Upper lobe of left lung (tissue), 4 donors: ENCODE results near the gene ACTRT2.

Experiments used
- EP300 ChIP-seq, 4 donors: sonication (generic); formaldehyde crosslinking; IDR thresholded peaks; one replicate each; pipeline ENCODE4 v1.5.1; 2017; ENCODE audit warnings: antibody characterized with exemption in 4 of 4, control low read depth in 2 of 4
- POLR2A ChIP-seq, 4 donors: fragments of 450-650 bp; IDR thresholded peaks; one replicate each; pipeline ENCODE4 v1.5.1; 2016 to 2017; ENCODE audit warnings: antibody characterized with exemption in 4 of 4, mild to moderate bottlenecking in 2 of 4
- POLR2AphosphoS5 ChIP-seq, 2 donors: sonication (generic); formaldehyde crosslinking; IDR thresholded peaks; one replicate each; pipeline ENCODE4 v1.5.1; 2017; ENCODE audit warnings: antibody characterized with exemption in 2 of 2
- TF ChIP-seq, protein P1 (sequence below), 6 experiments: fragments of 450-650 bp in 4 of 6; fragments of 200-600 bp in 2 of 6; sonication (generic) in 2 of 6; IDR thresholded peaks; one replicate each; pipeline ENCODE4 v1.5.1; 2016 to 2019; ENCODE audit warnings: antibody characterized with exemption in 6 of 6

DNA sequence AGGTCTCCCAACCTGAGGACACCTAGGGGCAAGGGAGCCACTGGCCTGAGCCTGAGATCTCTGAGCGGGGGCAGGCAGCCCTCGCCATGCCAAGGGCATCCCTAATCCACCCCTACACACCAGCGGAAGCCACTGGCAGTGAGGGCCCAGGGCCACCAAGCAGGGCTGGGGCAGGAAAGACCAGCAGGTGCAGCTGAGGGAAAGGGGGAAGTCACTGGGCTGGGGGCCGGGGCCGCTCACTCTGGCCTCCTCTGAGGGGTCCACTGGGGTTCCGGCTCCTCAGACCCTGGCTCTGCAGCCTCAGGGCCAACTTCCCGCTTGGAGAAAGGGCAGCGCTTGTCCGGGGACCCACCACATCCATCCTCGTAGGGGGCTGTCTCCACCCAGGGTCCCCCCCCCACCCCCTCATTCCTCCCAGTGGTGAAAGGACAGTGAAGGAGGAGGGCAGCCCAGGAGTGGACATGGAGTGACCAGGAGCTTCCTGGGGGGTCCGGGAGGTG lies 42.5 kb upstream of the ACTRT2 start:
- no peak for TF ChIP-seq POLR2A (IDR thresholded peaks at IDR 0.05)
- no peak for TF ChIP-seq EP300 (IDR thresholded peaks at IDR 0.05)
- TF ChIP-seq, protein P1, sequence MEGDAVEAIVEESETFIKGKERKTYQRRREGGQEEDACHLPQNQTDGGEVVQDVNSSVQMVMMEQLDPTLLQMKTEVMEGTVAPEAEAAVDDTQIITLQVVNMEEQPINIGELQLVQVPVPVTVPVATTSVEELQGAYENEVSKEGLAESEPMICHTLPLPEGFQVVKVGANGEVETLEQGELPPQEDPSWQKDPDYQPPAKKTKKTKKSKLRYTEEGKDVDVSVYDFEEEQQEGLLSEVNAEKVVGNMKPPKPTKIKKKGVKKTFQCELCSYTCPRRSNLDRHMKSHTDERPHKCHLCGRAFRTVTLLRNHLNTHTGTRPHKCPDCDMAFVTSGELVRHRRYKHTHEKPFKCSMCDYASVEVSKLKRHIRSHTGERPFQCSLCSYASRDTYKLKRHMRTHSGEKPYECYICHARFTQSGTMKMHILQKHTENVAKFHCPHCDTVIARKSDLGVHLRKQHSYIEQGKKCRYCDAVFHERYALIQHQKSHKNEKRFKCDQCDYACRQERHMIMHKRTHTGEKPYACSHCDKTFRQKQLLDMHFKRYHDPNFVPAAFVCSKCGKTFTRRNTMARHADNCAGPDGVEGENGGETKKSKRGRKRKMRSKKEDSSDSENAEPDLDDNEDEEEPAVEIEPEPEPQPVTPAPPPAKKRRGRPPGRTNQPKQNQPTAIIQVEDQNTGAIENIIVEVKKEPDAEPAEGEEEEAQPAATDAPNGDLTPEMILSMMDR (IDR thresholded peaks at IDR 0.05): no peak
- no peak for TF ChIP-seq POLR2AphosphoS5 (IDR thresholded peaks at IDR 0.05)
